HG03045 (cell line): ENCODE data around the gene SNAPIN.

Source experiments
- ATAC-seq: cut with Tn5 transposase; IDR thresholded peaks from one replicate; pipeline ENCODE4 v1.9.1; 2021; ENCODE audit warnings: mild to moderate bottlenecking, moderate library complexity; ENCODE audit not compliant: unreplicated experiment

Gene SNAPIN

DNA sequence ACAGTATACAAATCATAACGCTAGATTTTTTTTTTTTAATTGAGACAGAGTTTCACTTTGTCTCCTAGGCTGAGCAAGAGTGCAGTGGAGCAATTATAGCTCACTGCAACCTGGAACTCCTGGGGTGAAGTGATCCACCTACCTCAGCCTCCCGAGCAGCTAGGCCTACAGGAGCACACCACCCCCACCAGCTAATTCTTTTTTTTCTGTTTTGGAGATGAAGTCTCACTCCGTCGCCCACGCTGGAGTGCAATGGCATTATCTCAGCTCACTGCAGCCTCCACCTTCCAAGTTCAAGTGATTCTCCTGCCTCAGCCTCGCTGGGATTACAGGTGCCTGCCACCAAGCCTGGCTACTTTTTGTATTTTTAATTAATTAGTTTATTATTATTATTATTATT, 41.3 kb downstream of the SNAPIN start:
- ATAC-seq: no peak

DNA sequence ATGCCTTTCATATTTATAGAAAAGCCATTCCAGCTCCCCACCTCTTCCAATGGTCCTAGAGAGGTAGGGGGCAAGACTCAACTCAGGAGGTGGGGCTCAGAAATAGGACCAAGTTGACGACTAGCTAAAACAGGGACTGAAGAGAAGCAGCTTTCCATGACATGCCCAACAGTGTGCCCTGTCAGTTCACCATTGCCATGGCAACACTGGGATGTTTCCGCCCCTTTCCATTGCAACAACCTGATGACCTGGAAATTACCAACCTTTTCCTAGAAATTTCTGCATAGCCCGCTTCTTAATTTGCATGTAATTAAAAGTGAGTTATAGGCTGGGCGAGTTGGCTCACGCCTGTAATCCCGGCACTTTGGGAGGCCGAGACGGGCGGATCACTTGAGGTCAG, 47.0 kb downstream of the SNAPIN start:
- ATAC-seq: no peak

DNA sequence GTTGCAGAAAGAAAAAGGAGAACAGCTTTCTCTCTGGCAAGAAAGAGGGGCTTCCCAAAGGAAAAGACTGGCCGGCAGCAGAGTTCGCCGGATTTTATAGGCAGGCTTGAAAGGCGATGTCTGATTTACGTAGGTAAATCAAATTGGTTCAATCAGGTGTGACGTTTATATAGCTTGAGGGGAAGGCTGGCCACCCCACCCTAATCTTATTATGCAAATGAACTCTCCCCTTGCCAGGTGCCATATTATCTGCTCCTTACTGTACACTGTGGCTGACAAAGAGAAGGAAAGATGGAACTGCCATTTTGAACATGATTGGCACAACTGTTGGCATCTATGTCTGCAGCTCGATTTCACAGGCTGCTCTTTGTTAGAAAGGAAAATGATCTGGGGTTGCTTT, 52.5 kb downstream of the SNAPIN start:
- no peak for ATAC-seq
